GM03348 (cell line): ENCODE measurements around the gene CARD14.

Source experiments
- DNase-seq: peaks from one replicate; pipeline ENCODE4 v3.0.0; 2012; ENCODE audit warnings: low spot score

The CARD14 gene

GRCh38 chr17:80169784-80170500 is at the start of gene CARD14:
Gene CARD14, plus strand, starts transcription at chr17:80170030. Its CDS starts 11,409 bp downstream, at chr17:80181439.
- DNase-seq: no peak

DNA sequence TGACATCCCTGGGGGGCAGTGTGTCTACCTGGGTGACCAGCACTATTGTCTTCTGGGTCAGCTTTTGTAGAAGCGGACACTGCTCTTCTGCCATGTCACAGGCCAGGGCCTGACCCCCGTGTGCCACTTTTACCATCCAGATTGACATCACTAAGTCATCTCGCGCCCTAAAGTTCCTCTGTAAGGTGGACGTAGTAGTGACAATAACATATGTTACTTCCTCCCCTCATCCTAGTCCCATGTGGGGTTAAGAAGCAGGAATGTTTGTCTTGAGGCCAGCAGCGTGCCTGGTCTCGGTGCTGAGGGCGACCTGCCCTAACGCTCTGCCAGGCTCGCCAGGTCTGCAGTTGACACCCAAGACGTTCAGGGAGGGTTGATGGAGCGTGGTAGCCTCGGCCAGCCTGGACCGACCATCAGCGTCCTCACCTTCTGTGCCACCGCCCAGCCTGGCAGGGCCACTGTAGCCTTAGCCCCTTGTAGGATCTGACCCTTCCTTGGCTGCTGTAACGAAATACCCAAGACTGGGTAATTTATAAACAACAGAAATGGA is 47.7 kb upstream of the CARD14 start:
- no peak for DNase-seq

GRCh38 chr17:80122926-80123505 is 46.8 kb upstream of the CARD14 start:
- no peak for DNase-seq

DNA sequence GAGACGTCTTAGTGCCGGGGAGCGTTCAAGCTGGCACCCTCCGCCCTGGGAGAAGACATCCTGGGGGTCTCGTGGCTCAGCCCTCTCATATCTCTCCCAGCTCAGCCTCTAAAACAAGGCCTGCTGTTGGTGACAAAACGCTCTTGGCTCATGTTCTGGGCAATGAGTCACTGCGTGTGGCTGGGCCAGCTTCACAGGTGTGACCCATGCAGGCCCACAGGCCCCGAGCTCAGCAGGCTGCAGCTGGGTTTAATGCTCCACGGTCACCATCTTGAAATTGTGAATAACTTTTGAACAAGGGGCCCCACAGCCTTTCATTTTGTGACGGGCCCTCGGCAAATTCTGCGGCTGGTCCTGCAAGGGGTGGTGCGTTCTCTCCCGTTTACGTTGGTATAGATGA is 46.0 kb upstream of the CARD14 start:
- peak; percentile 38 for DNase-seq

DNA sequence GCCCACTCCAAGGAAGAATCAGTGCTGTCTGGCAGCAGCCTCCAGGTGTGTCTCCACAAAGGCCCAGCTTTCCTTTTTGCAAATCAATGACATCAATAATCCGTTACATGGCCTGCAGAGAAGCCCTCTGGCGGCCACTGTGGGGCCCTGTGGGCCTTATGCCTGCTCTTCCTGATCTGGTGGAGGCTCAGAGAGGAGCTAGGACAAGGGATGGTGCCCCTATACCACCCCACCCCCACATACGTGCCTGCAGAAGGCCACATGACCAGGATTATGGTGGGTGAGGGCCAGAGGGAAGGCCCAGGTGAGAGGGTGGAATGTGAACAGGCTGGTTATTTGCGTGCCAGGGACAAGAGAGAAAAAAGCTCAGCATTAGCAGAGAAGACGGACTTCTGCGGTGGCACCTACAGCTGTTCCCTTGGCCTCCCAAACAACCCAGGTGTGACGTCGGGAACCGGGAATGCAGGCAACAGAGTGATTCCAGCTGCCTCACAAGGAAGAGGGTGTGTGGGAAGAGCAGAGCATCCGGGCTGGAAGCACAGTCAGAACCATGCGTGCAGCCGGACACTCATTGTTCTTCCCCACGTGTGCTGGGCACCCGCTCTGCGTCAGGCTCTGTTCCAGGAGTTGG is 45.4 kb upstream of the CARD14 start:
- DNase-seq: peak; percentile 52

GRCh38 chr17:80125656-80126448 is 44.0 kb upstream of the CARD14 start:
- DNase-seq: peak; percentile 72

DNA sequence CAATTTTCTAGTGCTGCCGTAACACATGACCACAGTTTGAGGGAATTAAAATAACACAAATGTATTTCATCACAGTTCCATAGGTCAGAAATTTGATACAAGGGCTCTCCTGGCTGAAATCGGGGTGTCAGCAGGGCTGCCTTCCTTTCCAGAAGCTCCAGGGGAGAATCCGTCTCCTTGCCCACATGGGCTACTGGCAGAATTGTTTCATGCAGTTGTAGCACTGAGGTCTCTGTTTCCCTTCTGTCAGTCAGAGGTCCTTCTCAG is 43.4 kb upstream of the CARD14 start:
- DNase-seq: no peak

DNA sequence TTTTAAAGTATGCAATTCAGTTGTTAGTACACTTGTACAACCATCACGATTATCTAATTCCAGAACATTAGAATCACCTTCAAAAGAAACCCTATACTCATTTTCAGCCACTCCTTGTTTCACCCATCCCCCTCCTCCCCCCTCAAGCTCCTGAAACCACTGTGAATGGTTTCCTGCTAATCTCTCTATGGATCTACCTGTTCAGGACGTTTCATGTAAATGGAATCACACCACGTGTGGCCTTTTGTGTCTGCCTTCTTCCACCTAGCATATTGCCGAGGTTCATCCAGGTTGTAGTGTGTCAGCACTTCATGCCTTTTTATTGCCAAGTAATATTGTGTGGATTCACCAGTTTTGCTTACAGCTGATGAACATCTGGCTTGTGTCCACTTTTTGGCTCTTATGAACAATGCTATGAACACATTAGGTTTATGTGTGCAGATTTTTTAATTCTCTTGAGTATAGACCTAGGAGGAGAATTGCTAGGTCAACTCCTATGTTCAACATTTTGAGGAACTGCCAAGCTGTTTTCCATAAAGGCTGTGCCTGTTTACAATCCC is 40.7 kb upstream of the CARD14 start:
- no peak for DNase-seq

GRCh38 chr17:80130992-80131391 is 38.8 kb upstream of the CARD14 start:
- DNase-seq: no peak

DNA sequence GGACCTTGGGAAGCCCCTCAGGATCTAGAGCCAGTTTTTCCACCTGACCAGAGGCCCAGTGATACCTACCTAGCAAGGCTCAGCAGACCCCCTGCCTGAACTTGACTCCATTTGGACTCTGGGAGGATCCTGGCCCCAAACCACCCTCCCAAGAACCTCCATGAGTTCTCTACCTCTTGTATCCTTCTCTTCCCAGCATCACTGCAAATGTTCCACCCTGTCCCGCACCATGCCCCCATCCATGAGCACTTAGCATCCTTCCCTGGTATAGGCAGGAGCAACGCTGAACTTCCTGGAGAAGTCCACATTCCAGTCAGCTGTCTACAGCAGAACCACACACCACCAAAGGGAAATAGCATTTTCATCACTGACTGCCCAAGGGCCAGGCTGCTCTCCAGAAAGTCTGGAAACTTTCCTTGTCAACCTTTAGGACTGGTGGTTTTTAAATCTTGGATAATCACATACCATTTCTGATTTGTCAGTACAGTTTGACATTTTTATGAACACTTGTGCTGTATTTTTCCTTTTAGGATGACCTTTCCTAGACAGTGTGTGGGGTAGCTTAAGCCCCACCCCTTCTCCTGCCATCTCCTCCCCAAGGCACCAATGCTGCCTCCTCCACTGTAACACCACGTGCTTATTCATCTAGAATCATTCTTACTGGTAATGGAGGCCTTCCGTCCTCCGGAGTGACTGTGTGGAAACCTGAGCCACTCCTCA is 36.8 kb upstream of the CARD14 start:
- no peak for DNase-seq

DNA sequence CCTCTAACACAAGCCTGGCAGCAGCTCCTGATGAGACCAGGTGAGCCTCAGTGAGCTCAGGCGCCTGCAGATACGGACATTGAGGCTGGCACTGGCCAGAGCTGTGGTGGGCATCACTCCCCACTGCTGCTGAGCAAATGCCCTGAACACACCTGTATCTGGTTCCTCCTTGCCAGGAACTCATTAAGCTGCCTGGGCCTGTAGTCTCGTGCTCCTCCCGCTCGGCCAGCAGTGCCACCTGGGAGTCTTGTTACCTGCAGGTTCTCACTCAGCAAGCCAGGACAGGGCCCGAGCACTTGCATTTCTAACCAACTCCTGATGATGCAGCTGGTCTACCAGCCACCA is 36.2 kb upstream of the CARD14 start:
- no peak for DNase-seq

DNA sequence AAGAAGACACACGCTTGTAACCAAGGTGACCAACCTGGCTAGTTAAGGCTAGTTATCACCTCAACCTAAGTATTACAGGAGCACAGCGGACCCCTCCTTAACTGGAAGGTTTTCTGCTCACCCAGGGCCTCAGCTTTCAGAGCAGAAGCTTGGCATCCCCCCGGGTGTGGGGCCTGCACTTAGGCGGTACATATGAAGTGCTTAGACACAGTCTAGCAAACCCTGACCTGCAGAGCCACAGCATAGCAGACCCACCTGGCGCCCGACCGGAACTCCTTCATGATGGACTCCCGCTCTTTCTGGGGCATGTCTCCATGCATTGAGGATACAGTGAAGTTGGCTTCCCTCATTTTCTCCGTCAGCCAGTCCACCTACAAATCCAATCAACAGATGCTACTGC is 32.7 kb upstream of the CARD14 start:
- DNase-seq: no peak

GRCh38 chr17:80138856-80139426 is 30.9 kb upstream of the CARD14 start:
- no peak for DNase-seq

- DNase-seq: no peak
Measured at GRCh38 chr17:80141463-80142165, 28.2 kb upstream of the CARD14 start.

- no peak for DNase-seq
Measured at GRCh38 chr17:80142929-80143328, 26.9 kb upstream of the CARD14 start.

DNA sequence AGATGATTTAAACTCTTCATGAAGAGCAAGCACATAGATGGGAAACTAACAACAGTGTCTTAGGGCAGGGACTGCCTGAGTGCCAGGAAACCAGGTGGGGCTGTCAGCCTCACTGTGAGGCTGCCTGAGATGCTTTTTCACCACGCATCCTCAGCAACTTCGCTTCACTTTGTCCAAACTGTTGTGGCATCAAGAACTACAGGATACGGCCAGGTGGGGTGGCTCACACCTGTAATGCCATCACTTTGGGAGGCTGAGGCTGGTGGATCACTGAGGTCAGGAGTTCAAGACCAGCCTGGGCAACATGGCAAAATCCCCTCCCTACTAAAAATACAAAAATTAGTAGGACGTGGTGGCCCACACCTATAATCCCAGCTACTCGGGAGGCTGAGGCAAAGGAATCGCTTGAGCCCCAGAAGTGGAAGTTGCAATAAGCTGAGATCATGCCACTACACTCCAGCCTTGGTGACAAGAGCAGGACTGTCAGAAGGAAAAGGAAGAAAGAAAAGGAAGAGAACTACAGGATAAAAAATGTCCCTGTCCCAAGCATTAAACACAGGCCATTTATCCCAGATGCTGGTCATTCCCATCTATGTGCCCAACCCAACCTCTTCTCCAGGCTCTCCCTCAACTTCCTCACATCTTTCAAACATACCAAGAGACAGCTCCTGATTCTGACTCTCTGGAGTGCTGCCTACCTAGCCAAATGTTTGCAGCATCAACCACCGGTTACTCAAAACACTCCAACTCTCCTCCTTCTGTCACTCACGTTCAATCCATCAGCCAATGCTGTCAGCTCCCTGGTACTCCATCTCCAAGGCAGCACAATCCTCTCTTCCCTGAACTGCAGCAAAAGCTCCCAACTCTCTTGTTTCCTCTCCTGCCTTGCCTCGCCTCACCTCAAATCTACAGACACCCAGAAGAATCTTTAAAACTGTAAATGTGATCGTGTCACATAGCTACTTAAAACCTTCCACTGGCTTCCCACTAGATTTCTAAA is 24.5 kb upstream of the CARD14 start:
- no peak for DNase-seq

GRCh38 chr17:80146121-80147034 is 23.5 kb upstream of the CARD14 start:
- peak; percentile 45 for DNase-seq

DNA sequence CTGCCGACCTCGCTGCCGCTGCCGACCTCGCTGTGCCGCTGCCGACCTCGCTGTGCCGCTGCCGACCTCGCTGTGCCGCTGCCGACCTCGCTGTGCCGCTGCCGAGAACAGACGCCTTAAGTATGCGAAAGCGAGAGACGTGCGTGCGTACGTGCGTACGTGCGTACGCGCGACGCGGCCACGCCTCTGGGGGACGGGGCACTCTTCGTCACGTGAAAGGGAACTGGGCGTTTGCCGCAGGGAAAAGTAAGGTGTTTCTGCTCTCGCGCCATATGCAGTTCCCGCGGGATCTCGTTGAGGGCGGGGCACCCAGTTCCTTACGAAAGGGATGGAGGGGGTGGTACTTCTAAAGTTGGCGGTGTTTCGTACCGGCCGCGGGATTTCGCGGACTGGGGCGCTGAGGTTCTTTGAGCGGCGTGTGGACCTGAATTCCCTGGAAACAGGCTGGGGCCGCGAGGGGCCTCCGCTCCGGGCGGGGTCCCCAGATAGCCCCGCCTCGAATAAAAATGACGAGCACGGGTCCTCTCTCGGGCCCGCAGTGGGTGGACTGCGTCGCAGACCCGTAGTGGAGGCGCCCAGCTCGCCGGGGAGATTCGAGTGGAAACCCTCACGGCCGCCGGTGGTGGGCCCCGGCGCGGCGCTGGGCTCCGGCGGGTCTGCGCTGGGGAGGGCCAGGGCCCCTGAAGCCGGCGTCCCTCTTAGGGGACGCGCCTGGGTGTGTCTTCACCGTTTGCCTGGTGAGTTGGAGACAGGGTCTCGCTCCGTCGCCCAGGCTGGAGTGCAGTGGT is 22.6 kb upstream of the CARD14 start, which contains the start of gene EIF4A3:
Gene EIF4A3, minus strand, starts transcription at position 94 of the 788 bp plus-strand sequence. CDS start 167 bp downstream, outside the sequence.
- peak; percentile 99 for DNase-seq
